Measurements from ENCODE around the gene TNFRSF11A. TPM values are rescaled to one million over a fixed set of nuclear protein-coding genes. Genes with fewer than 3 reads are reported as not detected.

TNFRSF11A gene
- total and polyA plus RNA-seq, 2 experiments from 2014 or later, result 4.1 to 5.6 TPM

- DNase-seq (ENCODE audit: low spot score), result no peak
- WGBS (ENCODE audit: low lambda C conversion rate, missing lambda C conversion rate), result 94% methylated on average over 6 of the region's 6 CpGs
These were observed 45.1 kb upstream of the TNFRSF11A start for GRCh38 chr18:62280058-62280457.

GRCh38 chr18:62280786-62281185, 44.3 kb upstream of the TNFRSF11A start:
- H3K4me1 ChIP-seq (ENCODE audit: insufficient read depth), result no peaks in the 10 kb centered on the region
- no peak overlapping the region for H2AFZ ChIP-seq
- no peak overlapping the region for H3K27ac ChIP-seq
- H3K27me3 ChIP-seq, result no peaks in the 10 kb centered on the region
- WGBS (ENCODE audit: low lambda C conversion rate, missing lambda C conversion rate), result 91% methylated on average over 1 of the region's 1 CpG
- H3K9me2 ChIP-seq (replicated peaks; ENCODE audit: insufficient read depth), result no peaks in the 10 kb centered on the region
- no peak overlapping the region for H3K4me2 ChIP-seq
- H3K9me3 ChIP-seq (ENCODE audit: low read depth), result no peaks in the 10 kb centered on the region
- TF ChIP-seq EZH2 (IDR thresholded peaks at IDR 0.05; ENCODE audit: borderline replicate concordance), result no peak
- no peak for TF ChIP-seq EZH2phosphoT487 (IDR thresholded peaks at IDR 0.05; ENCODE audit: low read depth, severe bottlenecking, unreplicated experiment)
- no peaks in the 10 kb centered on the region for H3K36me3 ChIP-seq (replicated peaks; ENCODE audit: insufficient read depth, low read depth)
- H3K79me2 ChIP-seq, result no peaks in the 10 kb centered on the region
- H3K4me3 ChIP-seq, result no peak overlapping the region
- no peak for DNase-seq (ENCODE audit: low spot score)
- H4K20me1 ChIP-seq (ENCODE audit: insufficient read depth, poor library complexity, severe bottlenecking), result no peaks in the 10 kb centered on the region

More at GRCh38 chr18:62280058-62280457, 45.1 kb upstream of the TNFRSF11A start:
- Histone ChIP-seq H3K9me3 (ENCODE audit: low read depth) (no peaks in the 10 kb centered on the region), H3K4me2 (no peak overlapping the region), H3K27ac (no peak overlapping the region), H3K4me1 (ENCODE audit: insufficient read depth) (no peaks in the 10 kb centered on the region), H3K9me2 (replicated peaks; ENCODE audit: insufficient read depth) (no peaks in the 10 kb centered on the region), H3K36me3 (replicated peaks; ENCODE audit: insufficient read depth, low read depth) (no peaks in the 10 kb centered on the region), H3K79me2 (no peaks in the 10 kb centered on the region), H3K27me3 (no peaks in the 10 kb centered on the region), H3K4me3 (no peak overlapping the region), H4K20me1 (ENCODE audit: insufficient read depth, poor library complexity, severe bottlenecking) (no peaks in the 10 kb centered on the region), H2AFZ (no peak overlapping the region)
- TF ChIP-seq EZH2 (IDR thresholded peaks at IDR 0.05; ENCODE audit: borderline replicate concordance) (no peak), EZH2phosphoT487 (IDR thresholded peaks at IDR 0.05; ENCODE audit: low read depth, severe bottlenecking, unreplicated experiment) (no peak), CTCF (IDR thresholded peaks at IDR 0.05; ENCODE audit: poor library complexity) (no peak)

DNA sequence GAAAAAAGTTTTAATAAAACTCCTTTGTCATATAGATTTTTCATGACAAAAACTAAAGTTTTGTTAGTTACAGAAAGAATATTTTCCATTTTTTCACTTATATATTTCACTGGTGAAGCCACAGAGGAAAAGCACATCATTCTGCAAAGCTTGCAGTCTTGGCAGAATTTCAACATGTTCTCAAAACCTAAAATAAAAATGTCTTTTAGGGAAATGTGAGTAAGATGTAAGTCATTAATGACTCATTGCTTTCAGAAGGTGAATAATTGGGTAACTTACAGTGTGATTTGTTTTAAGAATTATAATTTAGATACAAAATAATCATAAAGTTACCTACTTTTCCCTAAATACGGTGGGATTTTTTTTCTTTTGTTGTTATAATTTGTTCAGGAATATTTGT, 43.4 kb upstream of the TNFRSF11A start:
- Histone ChIP-seq H3K9me2 (replicated peaks; ENCODE audit: insufficient read depth) (no peaks in the 10 kb centered on the region), H4K20me1 (ENCODE audit: insufficient read depth, poor library complexity, severe bottlenecking) (no peaks in the 10 kb centered on the region), H3K9me3 (ENCODE audit: low read depth) (no peaks in the 10 kb centered on the region), H3K4me1 (ENCODE audit: insufficient read depth) (no peaks in the 10 kb centered on the region), H3K36me3 (replicated peaks; ENCODE audit: insufficient read depth, low read depth) (no peaks in the 10 kb centered on the region), H3K79me2 (no peaks in the 10 kb centered on the region), H3K27me3 (no peaks in the 10 kb centered on the region), H3K4me2 (no peak overlapping the region), H3K4me3 (no peak overlapping the region), H2AFZ (no peak overlapping the region), H3K27ac (no peak overlapping the region)
- WGBS (ENCODE audit: low lambda C conversion rate, missing lambda C conversion rate), result 92% methylated on average over 1 of the region's 1 CpG
- TF ChIP-seq EZH2phosphoT487 (IDR thresholded peaks at IDR 0.05; ENCODE audit: low read depth, severe bottlenecking, unreplicated experiment) (no peak), EZH2 (IDR thresholded peaks at IDR 0.05; ENCODE audit: borderline replicate concordance) (no peak), CTCF (IDR thresholded peaks at IDR 0.05; ENCODE audit: poor library complexity) (no peak)
- DNase-seq (ENCODE audit: low spot score), result no peak

GRCh38 chr18:62282188-62282629, 42.9 kb upstream of the TNFRSF11A start:
- Histone ChIP-seq H3K4me2 (no peak overlapping the region), H3K36me3 (replicated peaks; ENCODE audit: insufficient read depth, low read depth) (no peaks in the 10 kb centered on the region), H3K27me3 (no peaks in the 10 kb centered on the region), H3K4me1 (ENCODE audit: insufficient read depth) (peaks cover 2% of the 10 kb centered on the region), H3K4me3 (no peak overlapping the region), H3K9me2 (replicated peaks; ENCODE audit: insufficient read depth) (no peaks in the 10 kb centered on the region), H3K27ac (no peak overlapping the region), H4K20me1 (ENCODE audit: insufficient read depth, poor library complexity, severe bottlenecking) (no peaks in the 10 kb centered on the region), H3K79me2 (no peaks in the 10 kb centered on the region), H3K9me3 (ENCODE audit: low read depth) (no peaks in the 10 kb centered on the region), H2AFZ (no peak overlapping the region)
- 90% methylated on average over 2 of the region's 2 CpGs for WGBS (ENCODE audit: low lambda C conversion rate, missing lambda C conversion rate)
- no peak for DNase-seq (ENCODE audit: low spot score)
- TF ChIP-seq CTCF (IDR thresholded peaks at IDR 0.05; ENCODE audit: poor library complexity), result no peak

Data from hepatocyte (in vitro differentiated cells).